ENCODE data around the gene GPC2.
"Not testable (repeated sequence)": the region's sequence is repeated elsewhere in the genome, so short reads cannot be mapped to it uniquely, and the experiment has no call there.

The GPC2 gene

DNA sequence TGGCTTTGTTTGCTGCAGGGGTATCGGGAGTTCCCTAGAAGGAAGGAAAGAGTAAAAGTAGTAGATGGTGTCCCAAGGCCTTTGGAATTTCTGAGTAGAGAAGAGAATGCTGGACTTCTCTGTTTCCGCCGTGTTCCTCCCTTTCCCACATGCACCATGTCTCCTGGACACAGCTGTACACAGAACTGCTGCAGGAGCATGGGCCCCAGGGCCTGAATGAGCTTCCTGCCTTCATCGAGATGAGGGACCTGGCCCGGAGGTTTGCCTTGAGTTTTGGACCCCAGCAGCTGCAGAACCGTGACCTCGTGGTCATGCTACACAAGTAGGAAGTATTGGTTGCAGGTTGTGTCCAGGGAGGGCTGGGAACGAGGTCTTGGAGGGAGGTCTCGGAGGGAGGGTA is 27.3 kb upstream of the GPC2 start:
- no peak for DNase-seq (ENCODE audit: low read depth in 2 of 2)

DNA sequence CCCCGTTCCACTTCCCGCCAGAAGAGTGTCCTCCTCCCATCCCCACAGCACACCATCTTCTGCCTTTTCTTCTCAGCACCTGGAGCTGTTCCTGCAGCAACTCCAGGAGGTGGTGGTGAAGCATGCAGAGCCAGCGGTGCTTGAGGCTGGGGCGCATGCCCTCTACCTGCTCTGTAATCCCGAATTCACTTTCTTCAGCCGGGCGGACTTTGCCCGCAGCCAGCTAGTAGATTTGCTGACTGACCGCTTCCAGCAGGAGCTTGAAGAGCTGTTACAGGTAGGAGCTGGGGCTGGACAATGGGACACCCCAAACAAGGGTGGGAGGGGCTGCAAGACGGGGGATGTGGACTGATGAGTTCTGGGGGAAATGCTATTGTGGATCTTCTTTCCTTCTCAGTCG is 23.5 kb upstream of the GPC2 start:
- no peak for DNase-seq (ENCODE audit: low read depth in 2 of 2)

DNA sequence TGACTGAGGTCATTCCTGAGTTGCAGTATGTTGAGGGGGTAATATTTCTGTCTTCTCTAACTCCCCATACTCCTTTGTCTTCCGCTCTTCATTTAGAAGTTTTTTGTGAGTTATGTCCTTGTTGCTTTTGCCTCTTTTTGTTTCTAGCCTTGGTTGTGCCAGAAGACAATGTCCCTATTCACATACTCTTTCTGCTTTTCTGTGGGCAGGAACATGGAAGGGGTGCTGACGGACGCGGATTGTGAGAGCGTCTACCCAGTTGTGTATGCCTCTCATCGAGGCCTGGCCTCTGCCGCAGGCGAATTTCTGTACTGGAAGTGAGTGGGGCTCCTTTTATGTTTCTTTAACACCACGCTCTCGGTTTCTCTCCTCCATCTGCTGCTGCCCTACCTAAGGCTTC is 21.1 kb upstream of the GPC2 start:
- no peak for DNase-seq (ENCODE audit: low read depth in 2 of 2)

DNA sequence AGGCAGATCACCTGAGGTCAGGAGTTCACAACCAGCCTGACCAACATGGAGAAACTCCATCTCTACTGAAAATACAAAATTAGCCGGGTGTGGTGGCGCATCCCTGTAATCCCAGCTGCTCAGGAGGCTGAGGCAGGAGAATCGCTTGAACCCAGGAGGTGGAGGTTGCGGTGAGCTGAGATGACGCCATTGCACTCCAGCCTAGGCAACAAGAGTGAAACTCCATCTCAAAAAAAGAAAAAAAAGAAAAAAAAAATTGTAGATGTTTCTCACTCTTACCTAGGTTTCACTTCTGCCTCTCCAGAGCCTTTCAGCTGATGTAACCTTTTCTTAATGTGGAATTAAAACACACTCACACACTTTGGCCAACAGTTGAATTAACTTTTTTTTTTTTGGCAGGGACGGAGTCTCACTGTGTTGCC is 18.7 kb upstream of the GPC2 start:
- not testable (repeated sequence) for DNase-seq (ENCODE audit: low read depth in 2 of 2)

DNA sequence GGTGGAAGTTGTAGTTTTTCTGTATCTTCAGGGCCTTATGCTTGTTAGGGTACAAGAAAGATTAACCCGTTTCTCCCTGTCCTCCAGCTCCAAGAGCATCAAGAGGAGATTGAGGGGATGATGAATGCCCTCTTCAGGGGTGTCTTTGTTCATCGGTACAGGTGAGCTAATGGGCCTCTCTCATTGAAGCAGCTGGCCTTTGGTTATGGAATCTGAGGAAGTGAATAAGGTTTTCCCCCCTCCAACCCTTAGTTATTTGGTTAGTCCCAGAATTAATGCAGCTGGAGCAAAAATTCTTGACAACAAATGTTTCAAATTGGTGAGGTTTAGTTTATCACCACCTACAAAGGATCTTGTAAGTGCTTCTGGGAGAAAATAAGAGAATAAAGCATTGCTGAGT is 18.0 kb upstream of the GPC2 start:
- DNase-seq (ENCODE audit: low read depth in 2 of 2): no peak

DNA sequence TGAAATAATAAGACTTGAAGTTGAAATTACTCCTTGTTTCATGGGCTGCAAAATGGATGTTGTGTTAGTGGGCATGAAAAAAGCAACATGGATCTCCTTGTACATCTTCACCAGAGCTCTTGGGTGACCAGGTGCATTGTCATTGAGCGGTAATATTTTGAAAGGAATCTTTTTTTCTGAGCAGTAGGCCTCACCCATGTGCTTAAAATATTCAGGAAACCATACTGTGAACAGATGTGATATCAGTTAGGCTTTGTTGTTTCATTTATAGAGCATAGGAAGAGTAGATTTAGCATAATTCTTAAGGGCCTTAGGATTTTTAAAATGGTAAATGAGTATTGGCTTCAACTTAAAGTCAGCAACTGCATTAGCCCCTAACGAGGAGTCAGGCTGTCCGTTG is 15.8 kb upstream of the GPC2 start:
- no peak for DNase-seq (ENCODE audit: low read depth in 2 of 2)

DNA sequence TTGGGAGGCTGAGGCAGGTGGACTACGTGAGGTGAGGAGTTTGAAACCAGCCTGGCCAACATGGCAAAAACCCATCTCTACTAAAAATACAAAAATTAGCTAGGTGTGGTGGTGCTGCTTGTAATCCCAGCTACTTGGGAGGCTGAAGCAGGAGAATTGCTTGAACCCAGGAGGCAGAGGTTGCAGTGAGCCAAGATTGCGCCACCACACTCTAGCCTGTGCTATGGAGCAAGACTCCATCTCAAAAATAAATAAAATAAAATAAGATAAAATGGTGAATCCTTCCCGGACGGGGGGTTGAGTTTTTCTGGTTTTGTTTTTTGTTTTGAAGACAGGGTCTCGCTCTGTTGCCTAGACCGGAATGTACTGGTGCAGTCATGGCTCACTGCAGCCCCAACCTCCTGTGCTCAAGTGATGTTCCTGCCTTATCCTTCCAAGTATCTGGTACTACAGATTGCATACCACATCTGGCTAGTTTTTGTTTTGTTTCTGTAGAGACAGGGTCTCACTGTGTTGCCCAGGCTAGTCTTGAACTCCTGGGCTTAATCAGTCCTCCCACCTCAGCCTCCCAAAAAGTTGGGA is 15.2 kb upstream of the GPC2 start:
- not testable (repeated sequence) for DNase-seq (ENCODE audit: low read depth in 2 of 2)

DNA sequence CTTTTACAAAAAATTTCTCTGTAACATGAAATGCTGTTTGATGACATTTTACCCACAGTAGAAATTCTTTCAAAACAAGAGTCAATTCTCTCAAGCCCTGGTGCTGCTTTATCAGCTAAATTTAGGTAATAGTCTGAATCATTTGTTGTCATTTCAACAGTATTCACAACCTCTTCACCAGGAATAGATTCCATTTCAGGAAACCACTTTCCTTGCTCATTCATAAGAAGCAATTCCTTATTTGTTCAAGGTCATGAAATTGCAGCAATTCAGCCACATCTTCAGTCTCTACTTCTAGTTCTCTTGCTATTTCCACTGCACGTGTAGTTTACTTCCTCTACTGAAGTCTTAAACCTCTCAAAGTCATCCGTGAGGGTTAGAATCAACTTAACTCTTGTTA is 14.6 kb upstream of the GPC2 start:
- no peak for DNase-seq (ENCODE audit: low read depth in 2 of 2)

DNA sequence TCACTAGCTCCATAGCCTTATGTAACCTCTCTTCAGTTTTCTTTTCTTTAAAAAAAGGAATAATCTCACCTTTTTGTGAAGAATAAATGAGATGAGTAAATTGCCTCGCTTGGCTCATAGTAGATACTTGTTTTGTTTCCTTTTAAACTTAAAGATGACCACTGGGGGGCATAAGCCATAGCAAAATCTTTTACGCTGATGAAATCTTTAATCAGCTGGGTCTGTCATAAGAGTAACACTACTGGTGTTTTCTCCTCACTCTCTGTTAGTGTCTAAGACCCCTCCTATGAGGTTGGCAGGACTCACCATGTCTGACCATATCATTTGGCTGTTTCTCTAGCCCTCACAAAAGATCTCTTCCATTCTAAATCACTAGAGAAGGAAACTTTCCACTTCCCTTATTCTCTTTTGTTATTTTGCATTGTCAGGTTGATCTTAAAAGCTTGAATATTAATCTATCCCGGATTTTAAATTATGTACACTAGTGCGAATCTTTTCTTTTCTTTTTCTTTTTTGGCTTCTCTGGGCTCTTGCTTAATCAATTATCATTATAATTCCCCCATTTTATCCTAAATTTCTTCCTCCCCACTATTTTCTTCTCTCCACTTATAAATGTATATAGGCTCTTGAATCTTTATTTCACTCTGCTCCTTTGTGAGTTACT is 13.0 kb upstream of the GPC2 start:
- no peak for DNase-seq (ENCODE audit: low read depth in 2 of 2)

DNA sequence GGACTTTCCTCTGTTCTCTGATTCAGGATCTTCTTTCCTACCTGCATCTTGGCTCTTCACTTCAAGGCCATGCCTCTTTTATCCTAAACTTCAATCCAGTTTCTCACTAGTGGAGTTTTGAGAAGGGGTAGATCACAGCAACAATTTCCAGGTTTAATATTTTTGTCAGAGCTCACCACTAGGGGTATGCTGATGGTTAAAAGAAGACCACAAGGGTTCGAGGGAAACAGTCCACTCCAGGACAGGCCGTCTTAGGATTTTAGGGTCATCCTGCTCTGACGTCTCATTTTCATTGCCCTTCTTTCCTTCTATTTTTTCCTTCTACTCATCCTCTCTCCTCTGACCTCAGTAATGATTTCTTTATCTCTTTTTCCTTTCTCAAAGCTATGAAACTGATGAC is 11.9 kb upstream of the GPC2 start:
- DNase-seq (ENCODE audit: low read depth in 2 of 2): no peak

DNA sequence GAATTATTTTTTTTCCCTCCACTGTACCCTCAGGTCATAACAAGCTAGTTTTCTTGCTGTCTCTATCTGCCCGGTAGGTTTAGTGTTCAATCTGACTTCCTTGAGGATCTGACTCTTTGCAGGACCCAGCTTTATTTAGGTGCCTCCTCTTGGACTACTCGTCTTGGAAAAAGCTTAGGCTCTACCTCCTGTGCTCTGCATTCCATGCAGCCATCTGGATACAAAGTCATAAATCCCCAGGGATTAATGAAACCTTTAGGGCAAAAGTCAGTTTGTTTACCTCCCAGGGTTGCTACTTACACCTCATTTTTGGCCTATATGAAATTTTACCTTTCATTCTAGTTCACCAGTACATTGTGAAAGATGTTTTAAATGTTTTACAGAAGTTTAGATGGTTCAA is 8.5 kb upstream of the GPC2 start:
- DNase-seq (ENCODE audit: low read depth in 2 of 2): no peak

DNA sequence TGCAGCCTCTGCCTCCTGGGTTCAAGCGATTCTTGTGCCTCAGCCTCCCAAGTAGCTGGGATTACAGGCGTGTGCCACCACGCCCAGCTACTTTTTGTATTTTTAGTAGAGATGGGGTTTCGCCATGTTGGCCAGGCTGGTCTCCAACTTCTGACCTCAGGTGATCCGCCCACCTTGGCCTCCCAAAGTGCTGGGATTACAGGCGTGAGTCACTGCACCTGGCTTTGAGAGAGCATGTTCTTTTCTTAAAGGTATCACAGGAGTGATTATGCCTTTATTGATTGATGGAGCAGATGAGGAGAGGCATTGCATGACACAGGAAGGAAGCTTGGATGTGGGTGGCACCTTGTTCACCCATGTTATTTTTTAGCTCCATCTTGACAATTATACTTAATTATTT is 5.9 kb upstream of the GPC2 start:
- DNase-seq (ENCODE audit: low read depth in 2 of 2): not testable (repeated sequence)

DNA sequence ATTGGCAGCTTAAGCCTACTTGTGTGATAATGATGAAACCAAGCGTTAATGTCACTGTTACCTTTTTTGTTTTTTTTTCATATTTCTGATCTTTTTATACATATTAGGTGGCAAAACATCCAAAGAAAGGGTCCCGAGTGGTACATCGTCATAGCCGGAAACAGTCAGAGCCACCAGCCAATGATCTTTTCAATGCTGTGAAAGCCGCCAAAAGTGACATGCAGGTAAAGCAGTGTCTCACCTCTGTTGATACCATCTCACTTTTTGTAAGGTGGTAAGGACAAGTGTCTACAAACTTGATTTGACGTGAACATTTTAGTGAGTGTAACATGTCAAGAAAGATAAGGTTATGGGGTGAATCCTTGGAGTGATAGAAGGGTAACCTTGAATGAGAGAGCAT is 5.4 kb upstream of the GPC2 start:
- not testable (repeated sequence) for DNase-seq (ENCODE audit: low read depth in 2 of 2)

DNA sequence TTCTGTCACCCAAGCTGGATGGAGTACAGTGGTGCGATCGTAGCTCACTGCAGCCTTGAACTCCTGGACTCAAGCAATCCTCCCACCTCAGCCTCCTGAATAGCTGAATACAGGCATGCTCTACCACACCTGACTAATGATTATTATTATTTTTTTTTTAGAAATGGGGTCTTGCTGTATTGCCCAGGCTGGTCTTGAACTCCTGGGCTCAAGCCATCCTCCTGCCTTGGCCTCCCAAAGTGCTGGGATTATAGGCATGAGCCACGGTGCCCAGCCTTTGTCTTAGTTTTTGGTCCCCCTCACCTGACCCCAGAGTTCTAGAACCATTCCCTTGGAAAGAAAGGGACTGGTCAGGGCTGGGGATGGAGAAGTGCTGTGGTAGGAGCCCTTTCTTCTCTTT is 2.9 kb upstream of the GPC2 start:
- DNase-seq (ENCODE audit: low read depth in 2 of 2): not testable (repeated sequence)

DNA sequence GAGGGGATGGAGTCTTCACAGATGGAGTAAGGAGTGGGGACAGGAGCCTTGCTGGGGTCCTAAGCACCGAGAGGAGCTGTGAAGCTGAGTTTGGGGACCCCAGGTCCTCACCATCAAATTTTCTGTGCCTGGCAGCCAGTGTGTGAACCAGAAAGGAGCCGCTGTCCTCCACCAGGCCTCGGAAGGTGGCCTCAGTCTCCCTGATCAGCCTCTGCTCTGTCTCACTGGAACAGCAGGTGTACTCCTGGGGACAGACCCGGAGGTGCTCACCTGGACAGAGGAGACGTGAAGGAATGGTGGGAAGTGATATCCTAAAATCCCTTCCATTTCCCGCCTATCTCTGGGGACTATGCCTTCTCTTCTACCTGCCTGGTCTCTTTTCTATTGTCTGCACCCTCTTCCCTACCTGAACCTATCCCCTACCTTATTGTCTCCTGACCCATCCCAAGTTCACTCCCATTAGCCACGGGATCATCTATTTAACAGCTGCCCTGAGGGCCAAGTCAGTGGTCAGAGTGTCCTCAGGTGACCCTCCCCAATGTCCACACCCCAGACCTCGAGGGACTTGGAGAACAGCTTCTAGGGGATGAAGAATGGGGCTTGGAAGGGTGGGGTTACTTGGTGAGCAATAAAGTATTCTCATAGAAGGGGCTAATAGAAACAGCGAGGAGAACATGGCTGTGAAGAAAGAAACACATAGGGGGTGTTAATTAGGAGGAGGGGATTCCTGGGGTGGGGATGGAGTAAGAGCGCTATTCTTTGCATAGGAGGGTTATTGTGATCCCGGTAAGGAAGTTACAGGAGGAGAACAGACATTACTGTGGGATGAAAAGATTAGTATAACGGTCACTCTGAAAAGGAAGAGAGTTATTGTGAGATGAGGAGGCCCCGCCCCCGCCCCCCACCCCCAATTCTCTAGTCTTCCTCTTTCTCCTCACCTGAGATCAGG is 811 bp downstream of the GPC2 start:
- DNase-seq (ENCODE audit: low read depth in 2 of 2): no peak

DNA sequence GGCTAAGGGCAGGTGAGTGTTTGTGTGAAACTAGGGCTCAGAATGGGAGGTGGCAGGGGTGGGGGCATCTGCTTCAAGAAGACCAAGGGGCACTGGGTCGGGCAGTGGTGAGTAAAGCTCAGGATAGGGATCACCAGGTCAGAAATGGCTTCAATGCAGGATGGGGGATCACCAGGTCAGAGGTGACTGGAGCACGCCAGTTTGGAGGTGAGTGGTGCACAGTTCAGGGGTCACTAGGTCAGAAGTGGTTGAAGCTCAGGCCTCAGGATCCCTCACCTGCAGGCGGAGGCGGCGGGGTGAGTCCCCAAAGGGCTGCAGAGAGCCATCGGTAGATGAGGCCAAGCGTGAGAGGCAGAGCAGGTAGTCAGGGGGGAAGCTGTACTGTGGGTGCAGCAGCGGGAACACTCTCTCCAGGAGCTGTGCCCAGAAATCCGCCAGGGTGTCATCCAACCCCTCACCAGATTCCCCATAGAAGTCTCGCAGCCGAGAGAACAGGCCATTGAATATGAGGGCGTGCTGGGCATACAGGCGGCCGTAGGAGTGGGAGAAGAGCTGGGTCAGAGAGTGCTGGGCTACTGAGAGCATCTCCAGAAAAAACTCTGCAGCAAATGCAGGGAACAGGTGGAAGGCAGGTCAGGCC is 1.8 kb downstream of the GPC2 start:
- DNase-seq (ENCODE audit: low read depth in 2 of 2): no peak

DNA sequence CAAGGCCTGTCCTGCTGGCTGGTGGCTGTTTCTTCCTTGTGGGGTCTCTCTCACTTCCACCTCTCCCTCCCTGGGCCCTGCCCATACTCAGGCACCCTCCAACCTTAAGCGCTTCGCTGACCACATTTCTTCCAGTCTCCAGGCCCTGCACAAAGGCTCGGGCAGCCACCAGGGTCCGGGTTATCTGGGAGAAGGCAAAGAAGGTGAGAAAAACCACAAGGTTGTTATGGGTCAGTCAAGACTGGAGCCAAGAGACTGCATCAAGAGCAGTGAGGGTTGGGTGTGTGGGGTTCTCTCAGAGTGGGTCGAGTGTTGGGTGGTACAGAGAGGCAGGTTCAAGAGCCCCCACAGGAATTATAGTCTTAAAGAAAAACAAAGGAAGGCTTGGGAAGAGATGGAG is 2.6 kb downstream of the GPC2 start:
- DNase-seq (ENCODE audit: low read depth in 2 of 2): no peak

DNA sequence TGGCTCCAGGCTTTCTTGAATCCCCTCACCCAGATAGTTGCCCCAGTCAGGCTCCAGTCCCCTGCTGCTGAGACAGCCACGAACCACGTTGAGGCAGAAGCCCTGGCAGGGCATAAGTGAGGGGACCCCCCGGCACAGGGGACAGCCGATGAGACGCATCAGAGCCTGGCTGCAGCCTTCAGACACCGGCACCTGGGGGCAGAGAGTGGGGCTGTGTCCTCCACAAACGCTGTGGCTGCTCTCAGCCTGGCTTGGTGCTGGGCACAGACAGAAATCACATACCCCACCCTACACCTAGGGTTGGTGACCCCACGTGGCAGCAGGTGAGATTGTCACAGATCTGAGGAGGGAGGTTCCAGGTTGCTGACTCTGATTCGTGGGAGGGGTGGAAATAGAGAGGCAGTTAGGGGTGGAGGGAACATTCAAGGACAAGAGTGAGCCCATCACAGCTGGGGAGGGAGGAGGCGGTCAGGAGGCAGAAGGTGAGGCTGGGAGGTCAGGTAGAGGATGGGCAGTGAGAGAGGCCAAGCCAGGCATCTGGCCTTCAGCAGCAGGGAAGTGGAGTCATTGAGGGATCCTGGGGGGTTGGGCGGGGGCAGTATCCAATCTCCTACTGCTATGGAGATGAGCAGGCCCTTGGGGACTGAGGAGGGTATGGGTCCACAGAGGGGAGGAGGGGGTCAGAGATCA is 3.2 kb downstream of the GPC2 start:
- DNase-seq (ENCODE audit: low read depth in 2 of 2): no peak

DNA sequence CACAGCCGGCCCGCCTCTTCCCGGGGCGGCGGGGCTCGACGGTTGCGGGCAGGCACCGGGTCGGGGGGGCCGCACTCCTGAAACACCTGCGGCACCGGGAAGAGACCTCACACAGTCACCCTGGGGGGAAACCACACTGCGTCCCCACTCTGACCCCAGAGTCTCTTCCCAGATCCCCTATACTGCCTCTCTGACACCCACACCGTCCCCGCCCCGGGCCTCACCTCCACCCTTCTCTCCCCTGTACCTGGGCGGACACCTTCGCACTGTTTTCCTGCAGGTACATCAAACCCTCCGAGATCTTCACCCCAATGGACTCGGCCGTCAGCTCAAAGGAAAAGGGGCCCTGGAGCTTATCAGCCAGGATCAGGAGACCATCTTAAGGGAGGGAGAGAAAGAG is 5.3 kb downstream of the GPC2 start:
- DNase-seq (ENCODE audit: low read depth in 2 of 2): no peak

DNA sequence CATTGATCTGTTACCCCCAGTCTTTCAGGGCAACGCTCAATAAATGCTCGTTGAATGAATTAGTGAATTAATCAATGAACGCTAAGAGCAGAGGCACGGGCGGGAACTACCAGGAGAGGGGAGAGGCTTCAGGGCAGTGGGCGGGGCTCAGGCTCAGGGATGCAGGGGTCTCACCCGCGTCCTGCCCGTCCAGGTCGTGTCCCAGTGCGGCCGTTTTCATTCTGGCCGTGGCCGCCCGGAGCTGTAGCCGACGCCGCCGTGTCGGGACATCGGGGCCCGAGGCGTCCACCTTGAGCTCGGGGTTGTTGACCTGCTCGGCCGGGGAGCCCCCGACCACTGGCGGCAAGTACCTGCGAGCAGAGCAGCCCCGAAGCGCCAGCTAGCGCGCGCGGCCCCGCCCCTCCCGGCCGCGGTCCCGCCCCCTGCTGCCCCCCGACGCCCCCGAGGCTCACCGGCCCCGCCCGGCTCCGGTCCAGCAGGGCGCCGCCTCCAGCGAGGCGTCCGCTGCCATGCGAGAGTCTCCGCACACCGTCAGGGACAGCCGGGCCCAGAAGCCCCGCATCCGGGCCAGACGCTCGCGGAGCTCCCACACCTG is 6.0 kb downstream of the GPC2 start:
- no peak for DNase-seq (ENCODE audit: low read depth in 2 of 2)

DNA sequence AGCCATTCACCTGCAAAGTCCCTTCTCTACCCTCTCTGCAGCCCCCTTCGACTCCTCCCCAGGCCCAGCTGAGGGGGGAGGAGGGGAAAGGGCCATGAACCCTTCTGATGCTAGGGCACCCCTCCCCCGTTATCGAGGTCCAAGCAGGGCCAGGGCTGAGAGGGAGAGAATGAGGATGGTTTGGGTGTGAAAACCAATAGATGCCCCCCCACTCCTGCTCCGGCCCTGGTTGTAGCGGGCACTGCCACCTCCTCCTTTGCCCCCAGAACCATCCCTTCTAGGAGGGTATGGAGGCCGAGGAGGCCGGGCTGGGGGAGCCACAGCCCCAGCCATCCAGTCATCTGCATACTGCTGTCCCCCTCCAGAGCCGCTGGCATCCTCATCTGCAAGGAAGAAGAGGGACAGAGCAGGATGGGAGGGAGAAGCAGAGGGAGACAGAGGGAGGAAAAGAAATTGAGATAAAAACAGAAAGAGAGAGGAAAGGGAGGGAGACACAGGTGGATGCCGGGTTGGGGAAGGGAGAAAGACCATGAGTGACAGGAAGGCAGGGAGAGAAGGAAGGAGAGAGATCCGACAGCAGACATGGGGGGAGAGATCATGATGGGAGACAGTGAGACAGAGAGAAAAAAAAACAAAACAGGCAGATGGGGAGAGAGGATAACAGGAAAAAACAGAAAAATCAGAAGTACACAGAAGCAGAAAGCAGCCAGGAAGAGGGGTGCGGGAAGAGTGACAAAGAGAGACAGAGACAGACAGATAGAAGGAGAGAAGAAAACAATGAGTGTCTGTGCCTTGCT is 6.9 kb downstream of the GPC2 start:
- no peak for DNase-seq (ENCODE audit: low read depth in 2 of 2)
